ENCODE results near the gene EREG. TPM values are rescaled to one million over a fixed set of nuclear protein-coding genes. Genes with fewer than 3 reads are reported as not detected.

The EREG gene
- polyA plus RNA-seq, 2 donors = 4.9 to 5.9 TPM

- 78 to 80% methylated on average over 11 of the region's 11 CpGs for WGBS, 2 donors
- Histone ChIP-seq H3K36me3 (ENCODE audit: control insufficient read depth in 2 of 2, insufficient read depth in 2 of 2, low read length in 1 of 2) (no peaks in the 10 kb centered on the region), H3K4me1 (ENCODE audit: control insufficient read depth in 2 of 2, insufficient read depth in 2 of 2, low read length in 1 of 2) (no peaks in the 10 kb centered on the region), H3K4me3 (ENCODE audit: low read depth in 1 of 2, low read length in 2 of 2) (no peak overlapping the region), H3K9me3 (ENCODE audit: control insufficient read depth in 2 of 2, insufficient read depth in 1 of 2, low read depth in 1 of 2, low read length in 1 of 2) (no peaks in the 10 kb centered on the region), H3K27ac (ENCODE audit: low read depth in 2 of 2, low read length in 1 of 2) (no peak overlapping the region), H3K27me3 (ENCODE audit: control insufficient read depth in 1 of 2, insufficient read depth in 2 of 2, low read length in 2 of 2) (no peaks in the 10 kb centered on the region)
Observed at GRCh38 chr4:74431113-74431826, 66.3 kb downstream of the EREG start.

- no peaks in the 10 kb centered on the region for H3K4me1 ChIP-seq (ENCODE audit: control insufficient read depth in 2 of 2, insufficient read depth in 2 of 2, low read length in 1 of 2)
- WGBS, 2 donors = 82 to 83% methylated on average over 2 of the region's 2 CpGs
- no peaks in the 10 kb centered on the region for H3K36me3 ChIP-seq (ENCODE audit: control insufficient read depth in 2 of 2, insufficient read depth in 2 of 2, low read length in 1 of 2)
- H3K27ac ChIP-seq (ENCODE audit: low read depth in 2 of 2, low read length in 1 of 2) = no peak overlapping the region
- no peaks in the 10 kb centered on the region for H3K9me3 ChIP-seq (ENCODE audit: control insufficient read depth in 2 of 2, insufficient read depth in 1 of 2, low read depth in 1 of 2, low read length in 1 of 2)
- H3K27me3 ChIP-seq (ENCODE audit: control insufficient read depth in 1 of 2, insufficient read depth in 2 of 2, low read length in 2 of 2) = no peaks in the 10 kb centered on the region
- H3K4me3 ChIP-seq (ENCODE audit: low read depth in 1 of 2, low read length in 2 of 2) = no peak overlapping the region
Observed at GRCh38 chr4:74433043-74433442, 68.1 kb downstream of the EREG start.

- H3K36me3 ChIP-seq (ENCODE audit: control insufficient read depth in 2 of 2, insufficient read depth in 2 of 2, low read length in 1 of 2) = no peaks in the 10 kb centered on the region
- 76 to 82% methylated on average over 7 of the region's 7 CpGs for WGBS, 2 donors
- no peaks in the 10 kb centered on the region for H3K27me3 ChIP-seq (ENCODE audit: control insufficient read depth in 1 of 2, insufficient read depth in 2 of 2, low read length in 2 of 2)
- no peak overlapping the region for H3K27ac ChIP-seq (ENCODE audit: low read depth in 2 of 2, low read length in 1 of 2)
- no peaks in the 10 kb centered on the region for H3K9me3 ChIP-seq (ENCODE audit: control insufficient read depth in 2 of 2, insufficient read depth in 1 of 2, low read depth in 1 of 2, low read length in 1 of 2)
- H3K4me1 ChIP-seq (ENCODE audit: control insufficient read depth in 2 of 2, insufficient read depth in 2 of 2, low read length in 1 of 2) = no peaks in the 10 kb centered on the region
- H3K4me3 ChIP-seq (ENCODE audit: low read depth in 1 of 2, low read length in 2 of 2) = no peak overlapping the region
Observed at GRCh38 chr4:74433541-74434172, 68.7 kb downstream of the EREG start.

GRCh38 chr4:74435296-74435695, 70.4 kb downstream of the EREG start:
- Histone ChIP-seq H3K9me3 (ENCODE audit: control insufficient read depth in 2 of 2, insufficient read depth in 1 of 2, low read depth in 1 of 2, low read length in 1 of 2) (no peaks in the 10 kb centered on the region), H3K36me3 (ENCODE audit: control insufficient read depth in 2 of 2, insufficient read depth in 2 of 2, low read length in 1 of 2) (no peaks in the 10 kb centered on the region), H3K27ac (ENCODE audit: low read depth in 2 of 2, low read length in 1 of 2) (no peak overlapping the region), H3K4me1 (ENCODE audit: control insufficient read depth in 2 of 2, insufficient read depth in 2 of 2, low read length in 1 of 2) (no peaks in the 10 kb centered on the region), H3K27me3 (ENCODE audit: control insufficient read depth in 1 of 2, insufficient read depth in 2 of 2, low read length in 2 of 2) (no peaks in the 10 kb centered on the region), H3K4me3 (ENCODE audit: low read depth in 1 of 2, low read length in 2 of 2) (no peak overlapping the region)
- WGBS, 2 donors = 59 to 65% methylated on average over 1 of the region's 1 CpG

GRCh38 chr4:74437866-74438265, 72.9 kb downstream of the EREG start:
- no peaks in the 10 kb centered on the region for H3K4me1 ChIP-seq (ENCODE audit: control insufficient read depth in 2 of 2, insufficient read depth in 2 of 2, low read length in 1 of 2)
- no peaks in the 10 kb centered on the region for H3K9me3 ChIP-seq (ENCODE audit: control insufficient read depth in 2 of 2, insufficient read depth in 1 of 2, low read depth in 1 of 2, low read length in 1 of 2)
- 89% methylated on average over 3 of the region's 3 CpGs for WGBS, 2 donors
- no peak overlapping the region for H3K4me3 ChIP-seq (ENCODE audit: low read depth in 1 of 2, low read length in 2 of 2)
- no peaks in the 10 kb centered on the region for H3K27me3 ChIP-seq (ENCODE audit: control insufficient read depth in 1 of 2, insufficient read depth in 2 of 2, low read length in 2 of 2)
- H3K27ac ChIP-seq (ENCODE audit: low read depth in 2 of 2, low read length in 1 of 2) = no peak overlapping the region
- H3K36me3 ChIP-seq (ENCODE audit: control insufficient read depth in 2 of 2, insufficient read depth in 2 of 2, low read length in 1 of 2) = no peaks in the 10 kb centered on the region

Other genes with a start within 250 kb of the EREG start
- gene MTHFD2L, start 207.0 kb upstream of the EREG start, polyA plus RNA-seq = 1 to 10 TPM; 5.9 to 6.2 TPM
- 10 to 100 TPM; 12.8 to 63.1 TPM for gene EPGN, start 56.7 kb upstream of the EREG start, polyA plus RNA-seq
- 10 to 100 TPM; 12.8 to 17.4 TPM for gene AREG, start 80.0 kb downstream of the EREG start, polyA plus RNA-seq